ENCODE measurements around the gene CCDC149.

Gene CCDC149

GRCh38 chr4:24912252-24913118 is at the start of gene CCDC149:
Gene CCDC149, minus strand, starts transcription at chr4:24913042. Its CDS starts 178 bp downstream, at chr4:24912864.
- Histone ChIP-seq H3K4me1 (ENCODE audit: control insufficient read depth in 1 of 2, insufficient read depth in 2 of 2, low read length in 2 of 2) (peaks cover 3 to 12% of the 10 kb centered on the region in 2 donors), H3K9ac (ENCODE audit: low read depth in 1 of 2, low read length in 2 of 2) (peak within 1 kb of the TSS; percentile 49 to 50), H3K36me3 (ENCODE audit: control insufficient read depth in 1 of 2, insufficient read depth in 2 of 2, low read length in 2 of 2) (peaks cover 3 to 13% of the 10 kb centered on the region in 2 donors), H3K27ac (ENCODE audit: low read depth, low read length) (peak within 1 kb of the TSS; percentile 70), H3K9me3 (ENCODE audit: control insufficient read depth in 1 of 2, low read length in 2 of 2) (peaks cover 0 to 13% of the 10 kb centered on the region in 2 donors), H3K4me3 (ENCODE audit: low read depth in 1 of 2, low read length in 2 of 2) (peak within 1 kb of the TSS; percentile 67 to 73), H3K27me3 (ENCODE audit: control insufficient read depth in 1 of 2, insufficient read depth in 2 of 2, low read length in 2 of 2) (no peaks in the 10 kb centered on the region)

GRCh38 chr4:24957886-24958285 is 45.0 kb upstream of the CCDC149 start:
- Histone ChIP-seq H3K4me3 (ENCODE audit: low read depth in 1 of 2, low read length in 2 of 2) (no peak overlapping the region), H3K9ac (ENCODE audit: low read depth in 1 of 2, low read length in 2 of 2) (no peak overlapping the region), H3K4me1 (ENCODE audit: control insufficient read depth in 1 of 2, insufficient read depth in 2 of 2, low read length in 2 of 2) (no peaks in the 10 kb centered on the region), H3K9me3 (ENCODE audit: control insufficient read depth in 1 of 2, low read length in 2 of 2) (peaks cover 0 to 2% of the 10 kb centered on the region in 2 donors), H3K27ac (ENCODE audit: low read depth, low read length) (no peak overlapping the region), H3K27me3 (ENCODE audit: control insufficient read depth in 1 of 2, insufficient read depth in 2 of 2, low read length in 2 of 2) (no peaks in the 10 kb centered on the region), H3K36me3 (ENCODE audit: control insufficient read depth in 1 of 2, insufficient read depth in 2 of 2, low read length in 2 of 2) (no peaks in the 10 kb centered on the region)

DNA sequence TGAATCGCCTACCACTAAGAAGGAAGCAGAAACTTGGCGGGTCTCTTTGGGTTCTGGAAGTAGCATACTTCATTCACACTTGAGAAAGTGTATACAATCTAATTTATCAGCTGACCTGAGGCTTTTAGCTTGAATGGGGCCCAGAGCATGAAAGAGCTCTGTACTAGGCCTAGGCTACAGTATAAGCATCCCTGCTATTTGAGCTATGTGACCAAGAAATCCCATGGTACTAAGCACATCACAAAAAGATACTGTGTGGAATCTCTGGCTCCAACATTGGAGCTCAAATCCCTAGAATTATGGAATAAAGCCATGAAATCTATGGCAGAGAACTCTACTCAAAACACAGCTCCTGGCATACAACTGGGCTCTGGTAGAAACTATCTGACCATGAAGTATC is 43.9 kb upstream of the CCDC149 start:
- H3K4me1 ChIP-seq (ENCODE audit: control insufficient read depth in 1 of 2, insufficient read depth in 2 of 2, low read length in 2 of 2): no peaks in the 10 kb centered on the region
- H3K27me3 ChIP-seq (ENCODE audit: control insufficient read depth in 1 of 2, insufficient read depth in 2 of 2, low read length in 2 of 2): no peaks in the 10 kb centered on the region
- H3K9me3 ChIP-seq (ENCODE audit: control insufficient read depth in 1 of 2, low read length in 2 of 2): peaks cover 0 to 2% of the 10 kb centered on the region in 2 donors
- H3K36me3 ChIP-seq (ENCODE audit: control insufficient read depth in 1 of 2, insufficient read depth in 2 of 2, low read length in 2 of 2): no peaks in the 10 kb centered on the region
- H3K9ac ChIP-seq (ENCODE audit: low read depth in 1 of 2, low read length in 2 of 2): no peak overlapping the region
- H3K4me3 ChIP-seq (ENCODE audit: low read depth in 1 of 2, low read length in 2 of 2): no peak overlapping the region
- H3K27ac ChIP-seq (ENCODE audit: low read depth, low read length): no peak overlapping the region

DNA sequence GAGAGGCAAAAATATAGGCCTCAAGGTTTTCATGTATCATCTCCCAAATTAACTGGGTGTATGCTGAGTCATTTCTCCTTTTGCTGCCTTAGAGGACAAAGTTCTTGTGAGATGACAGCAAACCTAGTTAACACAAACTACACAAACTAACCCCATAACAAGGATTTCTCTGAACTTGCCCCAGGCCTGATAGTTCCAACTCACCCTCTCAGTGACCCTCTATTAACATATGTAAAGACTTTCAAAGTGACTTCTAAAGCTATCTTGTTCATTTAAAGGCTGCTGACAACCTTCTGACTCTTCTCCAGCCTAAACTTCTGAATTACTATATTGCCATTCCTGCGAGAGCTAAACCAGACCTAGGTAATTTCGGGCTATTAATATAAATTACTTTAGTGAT is 43.2 kb upstream of the CCDC149 start:
- peaks cover 0 to 2% of the 10 kb centered on the region in 2 donors for H3K9me3 ChIP-seq (ENCODE audit: control insufficient read depth in 1 of 2, low read length in 2 of 2)
- H3K4me1 ChIP-seq (ENCODE audit: control insufficient read depth in 1 of 2, insufficient read depth in 2 of 2, low read length in 2 of 2): no peaks in the 10 kb centered on the region
- no peak overlapping the region for H3K27ac ChIP-seq (ENCODE audit: low read depth, low read length)
- H3K4me3 ChIP-seq (ENCODE audit: low read depth in 1 of 2, low read length in 2 of 2): no peak overlapping the region
- H3K36me3 ChIP-seq (ENCODE audit: control insufficient read depth in 1 of 2, insufficient read depth in 2 of 2, low read length in 2 of 2): no peaks in the 10 kb centered on the region
- H3K27me3 ChIP-seq (ENCODE audit: control insufficient read depth in 1 of 2, insufficient read depth in 2 of 2, low read length in 2 of 2): no peaks in the 10 kb centered on the region
- no peak overlapping the region for H3K9ac ChIP-seq (ENCODE audit: low read depth in 1 of 2, low read length in 2 of 2)

DNA sequence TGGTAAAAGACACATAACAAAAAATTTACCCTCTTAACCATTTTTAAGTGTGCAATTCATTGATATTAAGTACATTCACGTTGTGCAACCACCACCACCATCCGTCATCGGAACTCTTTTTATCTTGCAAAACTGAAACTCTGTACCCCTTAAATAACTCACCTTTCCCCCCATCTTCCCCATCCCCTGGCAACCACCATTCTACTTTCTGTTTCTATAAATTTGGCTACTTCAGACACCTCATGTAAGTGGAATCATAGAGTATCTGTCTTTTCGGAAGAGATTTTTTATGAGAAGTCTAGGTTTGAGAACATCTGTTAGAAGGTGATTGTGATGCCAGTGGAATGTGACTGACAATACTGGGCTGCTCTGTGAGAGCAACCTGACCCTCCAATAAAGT is 39.8 kb upstream of the CCDC149 start:
- Histone ChIP-seq H3K4me1 (ENCODE audit: control insufficient read depth in 1 of 2, insufficient read depth in 2 of 2, low read length in 2 of 2) (no peaks in the 10 kb centered on the region), H3K9me3 (ENCODE audit: control insufficient read depth in 1 of 2, low read length in 2 of 2) (peaks cover 0 to 2% of the 10 kb centered on the region in 2 donors), H3K9ac (ENCODE audit: low read depth in 1 of 2, low read length in 2 of 2) (no peak overlapping the region), H3K4me3 (ENCODE audit: low read depth in 1 of 2, low read length in 2 of 2) (no peak overlapping the region), H3K27me3 (ENCODE audit: control insufficient read depth in 1 of 2, insufficient read depth in 2 of 2, low read length in 2 of 2) (no peaks in the 10 kb centered on the region), H3K36me3 (ENCODE audit: control insufficient read depth in 1 of 2, insufficient read depth in 2 of 2, low read length in 2 of 2) (no peaks in the 10 kb centered on the region), H3K27ac (ENCODE audit: low read depth, low read length) (no peak overlapping the region)

GRCh38 chr4:24949970-24950369 is 37.1 kb upstream of the CCDC149 start:
- Histone ChIP-seq H3K4me1 (ENCODE audit: control insufficient read depth in 1 of 2, insufficient read depth in 2 of 2, low read length in 2 of 2) (no peaks in the 10 kb centered on the region), H3K9me3 (ENCODE audit: control insufficient read depth in 1 of 2, low read length in 2 of 2) (peaks cover 0 to 2% of the 10 kb centered on the region in 2 donors), H3K27me3 (ENCODE audit: control insufficient read depth in 1 of 2, insufficient read depth in 2 of 2, low read length in 2 of 2) (no peaks in the 10 kb centered on the region), H3K4me3 (ENCODE audit: low read depth in 1 of 2, low read length in 2 of 2) (no peak overlapping the region), H3K9ac (ENCODE audit: low read depth in 1 of 2, low read length in 2 of 2) (no peak overlapping the region), H3K36me3 (ENCODE audit: control insufficient read depth in 1 of 2, insufficient read depth in 2 of 2, low read length in 2 of 2) (no peaks in the 10 kb centered on the region), H3K27ac (ENCODE audit: low read depth, low read length) (no peak overlapping the region)

DNA sequence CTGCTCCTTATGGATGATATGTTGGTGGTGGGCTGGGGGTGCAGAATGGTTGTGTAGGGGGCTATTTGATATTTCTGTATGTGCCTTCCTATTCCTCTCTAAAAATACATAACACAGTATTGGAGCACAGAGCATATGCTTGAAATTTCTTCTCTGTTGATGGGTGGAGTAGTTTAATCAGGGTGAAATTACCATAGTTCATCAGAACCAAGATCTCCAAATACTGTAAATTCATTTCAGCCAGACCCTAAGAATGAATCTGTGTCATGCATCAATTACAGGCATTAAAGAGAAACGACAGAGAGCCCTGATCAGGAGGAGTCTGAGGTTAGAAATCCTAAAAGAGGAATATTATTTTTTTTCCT is 25.1 kb upstream of the CCDC149 start:
- Histone ChIP-seq H3K9ac (ENCODE audit: low read depth in 1 of 2, low read length in 2 of 2) (no peak overlapping the region), H3K4me3 (ENCODE audit: low read depth in 1 of 2, low read length in 2 of 2) (no peak overlapping the region), H3K36me3 (ENCODE audit: control insufficient read depth in 1 of 2, insufficient read depth in 2 of 2, low read length in 2 of 2) (no peaks in the 10 kb centered on the region), H3K4me1 (ENCODE audit: control insufficient read depth in 1 of 2, insufficient read depth in 2 of 2, low read length in 2 of 2) (no peaks in the 10 kb centered on the region), H3K27ac (ENCODE audit: low read depth, low read length) (no peak overlapping the region), H3K27me3 (ENCODE audit: control insufficient read depth in 1 of 2, insufficient read depth in 2 of 2, low read length in 2 of 2) (no peaks in the 10 kb centered on the region), H3K9me3 (ENCODE audit: control insufficient read depth in 1 of 2, low read length in 2 of 2) (peaks cover 0 to 5% of the 10 kb centered on the region in 2 donors)

DNA sequence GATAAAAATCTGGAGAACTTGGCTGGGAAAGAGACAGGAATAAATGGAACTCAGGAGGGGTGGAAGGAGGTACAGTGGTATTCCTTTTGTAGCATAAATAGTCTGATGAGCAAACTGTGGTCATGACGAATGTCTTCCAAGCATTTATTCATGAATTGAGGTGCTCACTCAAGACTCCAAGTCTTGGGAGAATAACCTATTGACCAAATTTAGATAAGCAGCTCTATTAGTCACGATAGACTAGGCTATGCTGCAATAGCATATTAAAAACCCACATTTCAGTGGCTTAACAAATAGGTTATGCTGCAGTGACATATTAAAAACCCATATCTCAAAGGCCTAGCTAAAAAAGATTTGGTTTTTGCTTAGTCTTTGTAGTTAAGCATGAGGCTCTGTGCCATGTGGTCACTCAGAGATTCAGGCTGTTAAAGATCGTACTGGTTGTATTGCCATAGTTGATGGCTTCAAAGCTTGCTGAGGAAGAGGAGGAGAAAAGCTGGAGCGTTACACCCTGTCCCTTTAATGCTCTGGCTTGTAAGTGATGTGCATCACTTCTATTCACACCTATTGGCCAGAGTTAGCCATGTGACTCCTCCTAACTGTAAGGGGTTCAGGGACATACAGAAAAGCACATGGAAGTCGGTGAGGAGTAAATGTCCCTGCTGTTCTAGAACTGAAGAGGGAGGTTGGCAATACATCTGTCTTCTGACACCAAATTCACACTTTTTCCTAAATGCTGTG is 24.5 kb upstream of the CCDC149 start:
- Histone ChIP-seq H3K4me1 (ENCODE audit: control insufficient read depth in 1 of 2, insufficient read depth in 2 of 2, low read length in 2 of 2) (no peaks in the 10 kb centered on the region), H3K27me3 (ENCODE audit: control insufficient read depth in 1 of 2, insufficient read depth in 2 of 2, low read length in 2 of 2) (no peaks in the 10 kb centered on the region), H3K9ac (ENCODE audit: low read depth in 1 of 2, low read length in 2 of 2) (no peak overlapping the region), H3K36me3 (ENCODE audit: control insufficient read depth in 1 of 2, insufficient read depth in 2 of 2, low read length in 2 of 2) (no peaks in the 10 kb centered on the region), H3K27ac (ENCODE audit: low read depth, low read length) (no peak overlapping the region), H3K9me3 (ENCODE audit: control insufficient read depth in 1 of 2, low read length in 2 of 2) (peaks cover 0 to 5% of the 10 kb centered on the region in 2 donors), H3K4me3 (ENCODE audit: low read depth in 1 of 2, low read length in 2 of 2) (no peak overlapping the region)

DNA sequence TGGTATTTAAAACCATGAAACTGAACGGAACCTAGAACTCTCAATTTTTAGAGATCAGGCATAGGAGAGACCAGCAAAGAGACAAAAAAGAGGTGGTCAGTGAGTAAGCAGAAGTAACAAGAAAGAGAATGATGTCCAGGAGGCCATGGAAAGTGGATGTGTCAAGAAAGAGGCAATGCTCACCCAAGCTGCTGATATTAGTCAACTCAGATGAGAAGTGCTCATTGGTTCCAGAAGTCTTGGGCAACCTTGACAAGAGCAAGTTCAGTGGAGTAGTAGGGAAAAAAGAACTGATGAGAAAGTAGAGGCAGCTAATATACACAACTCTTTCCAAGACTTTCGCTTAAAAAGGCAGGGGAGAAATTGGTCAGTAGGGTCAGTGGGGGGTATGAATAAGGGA is 23.0 kb upstream of the CCDC149 start:
- H3K9me3 ChIP-seq (ENCODE audit: control insufficient read depth in 1 of 2, low read length in 2 of 2): peaks cover 0 to 5% of the 10 kb centered on the region in 2 donors
- H3K27ac ChIP-seq (ENCODE audit: low read depth, low read length): no peak overlapping the region
- H3K36me3 ChIP-seq (ENCODE audit: control insufficient read depth in 1 of 2, insufficient read depth in 2 of 2, low read length in 2 of 2): no peaks in the 10 kb centered on the region
- H3K4me1 ChIP-seq (ENCODE audit: control insufficient read depth in 1 of 2, insufficient read depth in 2 of 2, low read length in 2 of 2): no peaks in the 10 kb centered on the region
- no peak overlapping the region for H3K4me3 ChIP-seq (ENCODE audit: low read depth in 1 of 2, low read length in 2 of 2)
- no peak overlapping the region for H3K9ac ChIP-seq (ENCODE audit: low read depth in 1 of 2, low read length in 2 of 2)
- no peaks in the 10 kb centered on the region for H3K27me3 ChIP-seq (ENCODE audit: control insufficient read depth in 1 of 2, insufficient read depth in 2 of 2, low read length in 2 of 2)

DNA sequence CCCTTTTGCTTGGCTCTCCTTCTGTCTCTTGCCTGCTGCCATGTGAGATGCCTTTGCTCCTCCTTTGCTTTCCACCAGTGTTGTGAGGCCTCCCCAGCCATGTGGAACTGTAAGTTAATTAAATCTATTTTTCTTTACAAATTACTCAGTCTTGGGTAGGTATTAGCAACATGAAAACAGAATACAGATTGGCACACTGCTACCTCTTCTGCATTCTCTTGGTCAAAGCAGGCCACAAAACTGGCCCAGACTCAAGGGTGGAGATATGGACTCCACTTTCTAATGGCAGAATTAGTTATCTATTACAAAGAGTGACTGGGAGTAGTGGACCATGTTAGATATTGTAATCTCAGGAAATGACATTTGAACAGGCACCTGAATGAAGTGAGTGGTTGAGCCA is 21.5 kb upstream of the CCDC149 start:
- H3K4me3 ChIP-seq (ENCODE audit: low read depth in 1 of 2, low read length in 2 of 2): no peak overlapping the region
- H3K9ac ChIP-seq (ENCODE audit: low read depth in 1 of 2, low read length in 2 of 2): no peak overlapping the region
- peaks cover 0 to 5% of the 10 kb centered on the region in 2 donors for H3K9me3 ChIP-seq (ENCODE audit: control insufficient read depth in 1 of 2, low read length in 2 of 2)
- no peaks in the 10 kb centered on the region for H3K4me1 ChIP-seq (ENCODE audit: control insufficient read depth in 1 of 2, insufficient read depth in 2 of 2, low read length in 2 of 2)
- H3K27me3 ChIP-seq (ENCODE audit: control insufficient read depth in 1 of 2, insufficient read depth in 2 of 2, low read length in 2 of 2): no peaks in the 10 kb centered on the region
- no peak overlapping the region for H3K27ac ChIP-seq (ENCODE audit: low read depth, low read length)
- H3K36me3 ChIP-seq (ENCODE audit: control insufficient read depth in 1 of 2, insufficient read depth in 2 of 2, low read length in 2 of 2): no peaks in the 10 kb centered on the region
